Stimulated activated CD8-positive, alpha-beta memory T cell treated with anti-CD3 and anti-CD28 coated beads, Interleukin-4, amount 100 ng/mL, for 48 hours (primary cell): ENCODE data around the gene XRCC5.
"Not testable (repeated sequence)": the region's sequence is repeated elsewhere in the genome, so short reads cannot be mapped to it uniquely, and the experiment has no call there.

Experiments
- DNase-seq: peaks from one replicate; pipeline ENCODE4 v3.0.0-alpha.2; 2020

Gene XRCC5

GRCh38 chr2:216119986-216120385 lies 10.8 kb downstream of the XRCC5 start:
- no peak for DNase-seq

- no peak for DNase-seq
Measured at GRCh38 chr2:216121255-216121654, 12.1 kb downstream of the XRCC5 start.

GRCh38 chr2:216126943-216127342 lies 17.8 kb downstream of the XRCC5 start:
- DNase-seq: no peak

- no peak for DNase-seq
Measured at GRCh38 chr2:216130346-216130971, 21.3 kb downstream of the XRCC5 start.

- DNase-seq: no peak
Measured at GRCh38 chr2:216131175-216131926, 22.2 kb downstream of the XRCC5 start.

GRCh38 chr2:216132585-216132984 lies 23.4 kb downstream of the XRCC5 start:
- no peak for DNase-seq

GRCh38 chr2:216133397-216133796 lies 24.2 kb downstream of the XRCC5 start:
- no peak for DNase-seq

GRCh38 chr2:216134958-216135541 lies 25.9 kb downstream of the XRCC5 start:
- DNase-seq: no peak

GRCh38 chr2:216139884-216140283 lies 30.7 kb downstream of the XRCC5 start:
- DNase-seq: no peak

- not testable (repeated sequence) for DNase-seq
Measured at GRCh38 chr2:216141516-216141915, 32.4 kb downstream of the XRCC5 start.

GRCh38 chr2:216142540-216142939 lies 33.4 kb downstream of the XRCC5 start:
- peak; percentile 36 for DNase-seq

- no peak for DNase-seq
Measured at GRCh38 chr2:216144372-216144771, 35.2 kb downstream of the XRCC5 start.

- DNase-seq: no peak
Measured at GRCh38 chr2:216144857-216145256, 35.7 kb downstream of the XRCC5 start.

GRCh38 chr2:216146573-216146972 lies 37.4 kb downstream of the XRCC5 start:
- no peak for DNase-seq

GRCh38 chr2:216147172-216148131 lies 38.3 kb downstream of the XRCC5 start:
- no peak for DNase-seq

GRCh38 chr2:216148983-216149382 lies 39.8 kb downstream of the XRCC5 start:
- DNase-seq: no peak

- DNase-seq: no peak
Measured at GRCh38 chr2:216149741-216150140, 40.6 kb downstream of the XRCC5 start.

- no peak for DNase-seq
Measured at GRCh38 chr2:216151313-216152025, 42.3 kb downstream of the XRCC5 start.

- DNase-seq: no peak
Measured at GRCh38 chr2:216155954-216156353, 46.8 kb downstream of the XRCC5 start.

- no peak for DNase-seq
Measured at GRCh38 chr2:216156822-216157221, 47.7 kb downstream of the XRCC5 start.

- no peak for DNase-seq
Measured at GRCh38 chr2:216159144-216159543, 50.0 kb downstream of the XRCC5 start.

GRCh38 chr2:216159646-216160045 lies 50.5 kb downstream of the XRCC5 start:
- no peak for DNase-seq
